Measurements from ENCODE around the gene AKIRIN1.

Gene AKIRIN1

DNA sequence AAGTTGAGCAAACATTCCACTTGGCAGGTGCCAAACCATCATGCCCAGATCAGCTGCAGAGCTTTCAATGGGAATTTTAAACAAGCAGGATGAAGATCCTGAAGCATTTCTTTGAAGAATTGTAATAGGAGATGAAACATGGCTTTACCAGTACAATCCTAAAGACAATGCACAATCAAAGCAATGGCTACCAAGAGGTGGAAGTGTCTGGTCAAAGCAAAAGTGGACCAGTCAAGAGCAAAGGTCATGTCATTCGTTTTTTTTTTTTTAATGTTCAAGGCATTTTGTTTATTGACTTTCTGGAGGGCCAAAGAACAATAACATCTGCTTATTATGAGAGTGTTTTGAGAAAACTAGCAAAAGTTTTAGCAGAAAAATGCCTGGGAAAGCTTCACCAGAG lies 32.1 kb downstream of the AKIRIN1 start:
- peaks cover 20% of the 10 kb centered on the region for H3K79me2 ChIP-seq (ENCODE audit: insufficient read depth, low read length)
- H3K4me2 ChIP-seq (ENCODE audit: low read depth, low read length, poor library complexity, severe bottlenecking): no peak overlapping the region
- peaks cover 12% of the 10 kb centered on the region for H4K20me1 ChIP-seq (ENCODE audit: insufficient read depth, low read length, poor library complexity, severe bottlenecking)
- no peak overlapping the region for H3K4me3 ChIP-seq (ENCODE audit: low read length, poor library complexity, severe bottlenecking)
- no peaks in the 10 kb centered on the region for H3F3A ChIP-seq (ENCODE audit: low read depth)
- peaks cover 12% of the 10 kb centered on the region for H3K4me1 ChIP-seq (ENCODE audit: insufficient read depth, low read length, poor library complexity, severe bottlenecking)
- no peak overlapping the region for H2AFZ ChIP-seq (ENCODE audit: low read length)
- H3K27me3 ChIP-seq (ENCODE audit: insufficient read depth, low read length, poor library complexity, severe bottlenecking): no peaks in the 10 kb centered on the region
- H3K9me2 ChIP-seq (replicated peaks; ENCODE audit: low read depth, low read length): no peaks in the 10 kb centered on the region
- H3K36me3 ChIP-seq (ENCODE audit: insufficient read depth, low read length): no peaks in the 10 kb centered on the region
- no peaks in the 10 kb centered on the region for H3K9me3 ChIP-seq (ENCODE audit: insufficient read depth, low read depth, low read length)
- TF ChIP-seq, protein P1, sequence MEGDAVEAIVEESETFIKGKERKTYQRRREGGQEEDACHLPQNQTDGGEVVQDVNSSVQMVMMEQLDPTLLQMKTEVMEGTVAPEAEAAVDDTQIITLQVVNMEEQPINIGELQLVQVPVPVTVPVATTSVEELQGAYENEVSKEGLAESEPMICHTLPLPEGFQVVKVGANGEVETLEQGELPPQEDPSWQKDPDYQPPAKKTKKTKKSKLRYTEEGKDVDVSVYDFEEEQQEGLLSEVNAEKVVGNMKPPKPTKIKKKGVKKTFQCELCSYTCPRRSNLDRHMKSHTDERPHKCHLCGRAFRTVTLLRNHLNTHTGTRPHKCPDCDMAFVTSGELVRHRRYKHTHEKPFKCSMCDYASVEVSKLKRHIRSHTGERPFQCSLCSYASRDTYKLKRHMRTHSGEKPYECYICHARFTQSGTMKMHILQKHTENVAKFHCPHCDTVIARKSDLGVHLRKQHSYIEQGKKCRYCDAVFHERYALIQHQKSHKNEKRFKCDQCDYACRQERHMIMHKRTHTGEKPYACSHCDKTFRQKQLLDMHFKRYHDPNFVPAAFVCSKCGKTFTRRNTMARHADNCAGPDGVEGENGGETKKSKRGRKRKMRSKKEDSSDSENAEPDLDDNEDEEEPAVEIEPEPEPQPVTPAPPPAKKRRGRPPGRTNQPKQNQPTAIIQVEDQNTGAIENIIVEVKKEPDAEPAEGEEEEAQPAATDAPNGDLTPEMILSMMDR (conservative IDR thresholded peaks at IDR 0.05; ENCODE audit: low read length): no peak
- TF ChIP-seq EZH2phosphoT487 (IDR thresholded peaks at IDR 0.05; ENCODE audit: borderline replicate concordance): no peak
- H3K9ac ChIP-seq (ENCODE audit: low read depth, low read length, poor library complexity, severe bottlenecking): no peak overlapping the region

- Histone ChIP-seq H3K9ac (ENCODE audit: low read depth, low read length, poor library complexity, severe bottlenecking) (peak within 1 kb of the TSS; percentile 92), H3K9me3 (ENCODE audit: insufficient read depth, low read depth, low read length) (no peaks in the 10 kb centered on the region), H4K20me1 (ENCODE audit: insufficient read depth, low read length, poor library complexity, severe bottlenecking) (peaks cover 29% of the 10 kb centered on the region), H3K9me2 (replicated peaks; ENCODE audit: low read depth, low read length) (no peaks in the 10 kb centered on the region), H3K4me2 (ENCODE audit: low read depth, low read length, poor library complexity, severe bottlenecking) (peak within 1 kb of the TSS; percentile 81), H3K79me2 (ENCODE audit: insufficient read depth, low read length) (peaks cover 47% of the 10 kb centered on the region), H3K36me3 (ENCODE audit: insufficient read depth, low read length) (peaks cover 9% of the 10 kb centered on the region; the same call in 1 of the 2 replicates), H3K27me3 (ENCODE audit: insufficient read depth, low read length, poor library complexity, severe bottlenecking) (no peaks in the 10 kb centered on the region), H3F3A (ENCODE audit: low read depth) (no peaks in the 10 kb centered on the region), H3K4me3 (ENCODE audit: low read length, poor library complexity, severe bottlenecking) (peak within 1 kb of the TSS; percentile 97), H3K4me1 (ENCODE audit: insufficient read depth, low read length, poor library complexity, severe bottlenecking) (peaks cover 26% of the 10 kb centered on the region), H2AFZ (ENCODE audit: low read length) (peak within 1 kb of the TSS; percentile 90)
- TF ChIP-seq, protein P1 (conservative IDR thresholded peaks at IDR 0.05; ENCODE audit: low read length): no peak
- TF ChIP-seq EZH2phosphoT487 (IDR thresholded peaks at IDR 0.05; ENCODE audit: borderline replicate concordance): no peak
Measured at GRCh38 chr1:39026051-39026865, 35.2 kb downstream of the AKIRIN1 start, which contains the start of gene NDUFS5. Gene NDUFS5, plus strand, starts transcription at chr1:39026350. Its CDS starts 2,375 bp downstream, at chr1:39028725.

- H3K4me2 ChIP-seq (ENCODE audit: low read depth, low read length, poor library complexity, severe bottlenecking): peak overlapping the region; percentile 81
- peak overlapping the region; percentile 90 for H2AFZ ChIP-seq (ENCODE audit: low read length)
- H3K9ac ChIP-seq (ENCODE audit: low read depth, low read length, poor library complexity, severe bottlenecking): peak overlapping the region; percentile 92
- H3K27me3 ChIP-seq (ENCODE audit: insufficient read depth, low read length, poor library complexity, severe bottlenecking): no peaks in the 10 kb centered on the region
- H3K79me2 ChIP-seq (ENCODE audit: insufficient read depth, low read length): peaks cover 54% of the 10 kb centered on the region
- H3K4me3 ChIP-seq (ENCODE audit: low read length, poor library complexity, severe bottlenecking): peak overlapping the region; percentile 97
- TF ChIP-seq, protein P1 (conservative IDR thresholded peaks at IDR 0.05; ENCODE audit: low read length): no peak
- TF ChIP-seq EZH2phosphoT487 (IDR thresholded peaks at IDR 0.05; ENCODE audit: borderline replicate concordance): no peak
- no peaks in the 10 kb centered on the region for H3F3A ChIP-seq (ENCODE audit: low read depth)
- peaks cover 31% of the 10 kb centered on the region for H3K4me1 ChIP-seq (ENCODE audit: insufficient read depth, low read length, poor library complexity, severe bottlenecking)
- no peaks in the 10 kb centered on the region for H3K9me3 ChIP-seq (ENCODE audit: insufficient read depth, low read depth, low read length)
- peaks cover 11% of the 10 kb centered on the region; the same call in 1 of the 2 replicates for H3K36me3 ChIP-seq (ENCODE audit: insufficient read depth, low read length)
- H3K9me2 ChIP-seq (replicated peaks; ENCODE audit: low read depth, low read length): no peaks in the 10 kb centered on the region
- peaks cover 36% of the 10 kb centered on the region for H4K20me1 ChIP-seq (ENCODE audit: insufficient read depth, low read length, poor library complexity, severe bottlenecking)
Measured at GRCh38 chr1:39026866-39027507, 35.9 kb downstream of the AKIRIN1 start.
